HG02642 (cell line): ENCODE measurements around the gene FTO.

Source experiments
- ATAC-seq: cut with Tn5 transposase; IDR thresholded peaks from one replicate; pipeline ENCODE4 v1.9.1; 2021; ENCODE audit warnings: mild to moderate bottlenecking; ENCODE audit not compliant: unreplicated experiment, poor library complexity

FTO gene

GRCh38 chr16:53950677-53951076 lies 246.7 kb downstream of the FTO start:
- no peak for ATAC-seq

GRCh38 chr16:53952215-53953208 lies 248.6 kb downstream of the FTO start:
- no peak for ATAC-seq

- no peak for ATAC-seq
Observed at GRCh38 chr16:53953336-53953735, 249.4 kb downstream of the FTO start.

- no peak for ATAC-seq
Observed at GRCh38 chr16:53955221-53955875, 251.4 kb downstream of the FTO start.

- ATAC-seq = no peak
Observed at GRCh38 chr16:53958341-53958880, 254.5 kb downstream of the FTO start.

- no peak for ATAC-seq
Observed at GRCh38 chr16:53960050-53960812, 256.3 kb downstream of the FTO start.

GRCh38 chr16:53960954-53961616 lies 257.1 kb downstream of the FTO start:
- no peak for ATAC-seq

GRCh38 chr16:53962041-53962440 lies 258.1 kb downstream of the FTO start:
- ATAC-seq = no peak

- no peak for ATAC-seq
Observed at GRCh38 chr16:53964145-53964790, 260.3 kb downstream of the FTO start.

- ATAC-seq = no peak
Observed at GRCh38 chr16:53966821-53967571, 263.0 kb downstream of the FTO start.

- ATAC-seq = no peak
Observed at GRCh38 chr16:53967572-53967971, 263.6 kb downstream of the FTO start.

- no peak for ATAC-seq
Observed at GRCh38 chr16:53968454-53968853, 264.5 kb downstream of the FTO start.

- no peak for ATAC-seq
Observed at GRCh38 chr16:53968896-53969295, 264.9 kb downstream of the FTO start.

GRCh38 chr16:53971616-53972015 lies 267.7 kb downstream of the FTO start:
- no peak for ATAC-seq

- no peak for ATAC-seq
Observed at GRCh38 chr16:53973021-53973420, 269.1 kb downstream of the FTO start.

- no peak for ATAC-seq
Observed at GRCh38 chr16:53974484-53975080, 270.6 kb downstream of the FTO start.

GRCh38 chr16:53980675-53981074 lies 276.7 kb downstream of the FTO start:
- ATAC-seq = no peak

- no peak for ATAC-seq
Observed at GRCh38 chr16:53982631-53983042, 278.7 kb downstream of the FTO start.
